T47D (cell line): ENCODE measurements around the gene GINS2.
A peak's percentile ranks its signal among the peaks of the same experiment; 100 is the strongest.

Experiments used
- DNase-seq, 2 experiments: peaks; one replicate each; pipeline versions ENCODE4 v3.0.0 to v3.0.0-alpha.2; 2011 to 2012; ENCODE audit warnings: low read depth in 1 of 2, low spot score in 1 of 2
- JUND ChIP-seq: IDR thresholded peaks from 2 replicates; pipeline ENCODE4 v1.6.1; 2012; ENCODE audit warnings: low read depth
- in situ Hi-C: cut with HindIII; loops from 2 replicates; pipeline ENCODE4 v1.10.0; 2016; ENCODE audit warnings: low sequenced_read_pairs, low pct_unique_long_range_greater_than_20kb

GINS2 gene

DNA sequence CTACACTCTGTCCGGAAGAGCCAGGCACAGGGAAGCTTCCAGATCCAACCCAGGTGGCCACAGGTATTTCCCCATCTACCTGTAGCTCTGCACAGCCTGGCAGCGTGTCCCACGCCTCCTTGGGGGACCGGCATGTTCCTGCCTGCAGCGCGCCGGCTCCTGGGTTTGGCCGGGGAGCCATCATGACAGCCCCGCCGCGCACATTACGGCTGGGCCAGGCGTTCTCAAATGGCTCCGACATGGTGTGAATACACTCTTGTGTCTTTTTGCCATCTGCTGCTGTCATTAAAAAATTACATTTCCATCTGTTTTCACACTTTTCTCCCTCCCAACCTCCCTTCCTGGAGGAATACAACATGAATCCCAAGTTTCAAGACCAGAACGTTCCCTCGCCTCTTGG lies 8.0 kb upstream of the GINS2 start:
- DNase-seq = no peak
- in situ Hi-C loops = no loop called here
- no peak for TF ChIP-seq JUND

GRCh38 chr16:85695196-85696128 lies 6.7 kb upstream of the GINS2 start:
- in situ Hi-C loops = no loop called here
- no peak for DNase-seq

GRCh38 chr16:85690469-85691064 lies 1.8 kb upstream of the GINS2 start:
- no peak for TF ChIP-seq JUND
- DNase-seq = peak; percentile 88 to 91
- in situ Hi-C loops = no loop called here

More at GRCh38 chr16:85695196-85696128, 6.7 kb upstream of the GINS2 start:
- TF ChIP-seq JUND = no peak

GRCh38 chr16:85689950-85690320 lies 1.2 kb upstream of the GINS2 start:
- no peak for TF ChIP-seq JUND
- in situ Hi-C loops = no loop called here
- no peak for DNase-seq

DNA sequence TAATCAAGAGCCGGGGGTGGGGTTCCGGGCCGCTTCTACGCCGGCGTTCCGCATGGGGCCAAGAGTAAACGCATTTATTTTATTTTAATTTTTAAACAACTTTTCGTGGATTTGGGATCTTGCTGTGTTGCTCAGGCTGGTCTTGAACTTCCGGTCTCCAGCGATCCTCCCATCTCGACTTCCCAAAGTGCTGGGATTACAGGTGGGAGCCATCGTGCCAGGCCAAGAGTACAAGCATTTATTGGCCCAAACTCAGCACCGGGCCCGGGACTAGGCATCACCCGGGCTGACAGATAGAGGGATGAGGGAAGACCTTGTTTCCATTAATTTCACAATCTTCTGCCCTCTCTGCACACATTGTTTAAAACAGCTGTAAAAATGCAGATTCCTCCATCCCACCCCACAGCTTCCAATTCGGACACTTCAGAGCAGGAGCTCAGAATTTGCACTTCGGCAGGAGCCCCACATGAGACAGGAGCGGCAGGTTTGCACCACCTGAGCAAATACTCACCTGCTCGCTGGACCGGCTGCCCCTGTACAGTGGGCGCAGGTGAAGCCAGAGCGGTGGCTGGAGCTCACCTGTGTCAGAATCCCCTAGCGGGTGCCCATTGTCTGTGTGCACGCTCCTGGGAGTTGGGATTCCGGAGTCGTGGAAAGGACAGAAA lies 663 bp upstream of the GINS2 start:
- in situ Hi-C loops = no loop called here
- no peak for TF ChIP-seq JUND
- peak; percentile 82 to 93 for DNase-seq

- in situ Hi-C loops = no loop called here
- no peak for TF ChIP-seq JUND
- no peak for DNase-seq
Measured at GRCh38 chr16:85687651-85688471, 893 bp downstream of the GINS2 start.

DNA sequence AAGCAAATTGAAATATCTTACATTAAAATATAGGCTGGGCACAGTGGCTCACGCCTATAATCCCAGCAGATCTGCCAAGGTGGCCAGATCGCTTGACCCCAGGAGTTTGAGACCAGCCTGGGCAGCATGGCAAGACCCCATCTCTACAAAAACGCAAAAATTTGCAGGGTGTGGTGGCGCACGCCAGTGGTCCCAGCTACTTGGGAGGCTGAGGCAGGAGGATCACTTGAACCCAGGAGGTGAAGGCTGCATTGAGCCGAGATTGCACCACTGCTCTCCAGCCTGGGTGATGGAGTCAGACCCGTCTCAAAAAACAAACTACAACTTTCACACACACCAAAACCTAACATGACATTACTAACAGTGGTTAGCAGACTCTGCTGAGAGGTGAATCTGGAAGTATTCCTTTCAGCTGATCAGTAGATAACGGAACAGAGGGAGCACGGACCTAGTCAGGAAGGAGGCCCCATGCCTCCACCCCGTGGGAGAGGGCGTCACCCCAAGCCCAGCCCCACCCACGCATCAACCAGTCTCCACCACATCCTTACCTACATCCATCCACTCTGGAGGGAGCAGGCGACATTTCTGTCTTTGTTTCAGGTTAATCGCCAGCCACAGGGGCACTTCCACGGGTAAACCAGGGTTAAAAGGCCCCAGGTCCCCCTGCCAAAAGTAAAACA lies 1.7 kb downstream of the GINS2 start:
- DNase-seq = no peak
- TF ChIP-seq JUND = no peak
- in situ Hi-C loops = no loop called here

GRCh38 chr16:85685251-85685650 lies 3.5 kb downstream of the GINS2 start:
- in situ Hi-C loops = no loop called here
- DNase-seq = no peak
- TF ChIP-seq JUND = no peak

DNA sequence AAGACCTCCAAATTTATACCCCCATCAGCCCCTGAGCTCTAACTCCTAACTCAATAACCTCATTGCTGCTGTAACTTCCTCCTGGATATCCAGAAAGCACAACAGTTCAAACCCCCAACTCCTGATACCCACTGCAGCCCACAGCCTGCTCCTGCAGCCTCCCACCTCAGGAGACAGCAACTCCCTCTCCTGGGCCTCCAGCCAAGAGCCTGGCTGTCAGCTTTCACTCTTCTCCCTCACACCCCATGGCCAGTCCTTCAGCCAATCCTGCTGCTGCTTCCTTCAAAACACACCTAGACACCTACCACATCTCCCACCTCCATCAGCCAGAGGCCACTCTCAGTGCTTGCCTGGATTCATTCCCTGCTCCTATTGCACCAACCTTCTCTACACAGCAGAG lies 5.4 kb downstream of the GINS2 start:
- in situ Hi-C loops = no loop called here
- DNase-seq = peak in 1 of 2 experiments; percentile 60
- TF ChIP-seq JUND = no peak

DNA sequence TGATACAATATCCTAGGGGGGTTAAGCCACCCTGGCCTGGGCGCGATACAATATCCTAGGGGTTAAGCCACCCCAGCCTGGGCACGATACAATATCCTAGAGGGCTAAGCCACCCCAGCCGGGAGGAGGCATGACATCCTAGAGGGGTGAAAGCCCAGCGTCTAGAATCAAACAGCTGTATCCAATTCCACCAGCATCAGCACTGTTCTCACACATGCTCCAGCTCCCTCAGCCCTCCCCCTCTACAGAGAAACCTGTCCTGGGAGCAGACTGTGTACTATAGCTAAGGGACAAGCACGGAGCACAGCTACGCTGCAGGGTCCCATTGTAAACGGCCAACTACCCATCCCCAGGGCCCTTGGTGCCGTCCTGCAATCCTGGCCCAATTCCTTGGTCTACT lies 6.2 kb downstream of the GINS2 start:
- in situ Hi-C loops = no loop called here
- TF ChIP-seq JUND = no peak
- DNase-seq = no peak

- in situ Hi-C loops = no loop called here
- no peak for TF ChIP-seq JUND
- peak in 1 of 2 experiments; percentile 90 for DNase-seq
Measured at GRCh38 chr16:85681255-85681654, 7.5 kb downstream of the GINS2 start.
